Stimulated activated CD4-positive, alpha-beta T cell treated with anti-CD3 and anti-CD28 coated beads, Interleukin-4, amount 100 ng/mL, for 48 hours (primary cell): ENCODE results near the gene FBXO4.
A peak's percentile ranks its signal among the peaks of the same experiment; 100 is the strongest.

ENCODE experiments used
- DNase-seq, 2 donors: peaks; one replicate each; pipeline ENCODE4 v3.0.0-alpha.2; 2020; ENCODE audit warnings: low read depth in 2 of 2

The FBXO4 gene

GRCh38 chr5:41924872-41925554, at the start of gene FBXO4:
FBXO4 (plus strand) TSS chr5:41925281; CDS start chr5:41925310, 29 bp downstream.
- peak; percentile 83 for DNase-seq

- DNase-seq: no peak
Measured at GRCh38 chr5:41876678-41877077, 48.4 kb upstream of the FBXO4 start.

- no peak for DNase-seq
Measured at GRCh38 chr5:41877408-41877807, 47.7 kb upstream of the FBXO4 start.

GRCh38 chr5:41878173-41878572, 46.9 kb upstream of the FBXO4 start:
- DNase-seq: no peak

GRCh38 chr5:41878643-41879478, 46.2 kb upstream of the FBXO4 start:
- DNase-seq: no peak

- DNase-seq: no peak
Measured at GRCh38 chr5:41882765-41883164, 42.3 kb upstream of the FBXO4 start.

GRCh38 chr5:41883243-41883642, 41.8 kb upstream of the FBXO4 start:
- DNase-seq: no peak

- no peak for DNase-seq
Measured at GRCh38 chr5:41883936-41884335, 41.1 kb upstream of the FBXO4 start.

GRCh38 chr5:41885286-41885685, 39.8 kb upstream of the FBXO4 start:
- DNase-seq: no peak

GRCh38 chr5:41891066-41891707, 33.9 kb upstream of the FBXO4 start:
- DNase-seq: no peak

GRCh38 chr5:41892031-41892430, 33.0 kb upstream of the FBXO4 start:
- no peak for DNase-seq

GRCh38 chr5:41893074-41893851, 31.8 kb upstream of the FBXO4 start:
- DNase-seq: no peak

- DNase-seq: no peak
Measured at GRCh38 chr5:41896230-41896629, 28.9 kb upstream of the FBXO4 start.

GRCh38 chr5:41903382-41903891, 21.6 kb upstream of the FBXO4 start:
- DNase-seq: no peak

GRCh38 chr5:41903892-41904799, 20.9 kb upstream of the FBXO4 start, which contains the start of gene RIMOC1:
RIMOC1 (plus strand) TSS chr5:41904344; CDS start chr5:41904368, 24 bp downstream.
- peak; percentile 94 to 97 for DNase-seq

GRCh38 chr5:41906151-41906550, 18.9 kb upstream of the FBXO4 start:
- no peak for DNase-seq

- no peak for DNase-seq
Measured at GRCh38 chr5:41908374-41909079, 16.6 kb upstream of the FBXO4 start.

GRCh38 chr5:41918105-41918504, 7.0 kb upstream of the FBXO4 start:
- no peak for DNase-seq

GRCh38 chr5:41921166-41921565, 3.9 kb upstream of the FBXO4 start:
- no peak for DNase-seq

- DNase-seq: no peak
Measured at GRCh38 chr5:41921874-41922273, 3.2 kb upstream of the FBXO4 start.
